Endometrial microvascular endothelial cells (primary cell): Measurements from ENCODE around the gene BLNK. TPM values are rescaled to one million over a fixed set of nuclear protein-coding genes. Genes with fewer than 3 reads are reported as not detected.
"Not testable (repeated sequence)": the region's sequence is repeated elsewhere in the genome, so short reads cannot be mapped to it uniquely, and the experiment has no call there.

Source experiments
- in situ Hi-C: cut with HindIII; loops from 2 replicates; pipeline ENCODE4 v1.10.0; 2017; ENCODE audit warnings: low sequenced_read_pairs, low pct_unique_long_range_greater_than_20kb; ENCODE audit errors: inconsistent ontology term
- total RNA-seq: library from RNA; depleted of rRNA; stranded (reverse); fragments of >200 nt; gene quantifications from one replicate; pipeline ENCODE4 v1.2.3, GENCODE V29; 2015; ENCODE audit errors: inconsistent ontology term

Gene BLNK
- not detected for total RNA-seq

DNA sequence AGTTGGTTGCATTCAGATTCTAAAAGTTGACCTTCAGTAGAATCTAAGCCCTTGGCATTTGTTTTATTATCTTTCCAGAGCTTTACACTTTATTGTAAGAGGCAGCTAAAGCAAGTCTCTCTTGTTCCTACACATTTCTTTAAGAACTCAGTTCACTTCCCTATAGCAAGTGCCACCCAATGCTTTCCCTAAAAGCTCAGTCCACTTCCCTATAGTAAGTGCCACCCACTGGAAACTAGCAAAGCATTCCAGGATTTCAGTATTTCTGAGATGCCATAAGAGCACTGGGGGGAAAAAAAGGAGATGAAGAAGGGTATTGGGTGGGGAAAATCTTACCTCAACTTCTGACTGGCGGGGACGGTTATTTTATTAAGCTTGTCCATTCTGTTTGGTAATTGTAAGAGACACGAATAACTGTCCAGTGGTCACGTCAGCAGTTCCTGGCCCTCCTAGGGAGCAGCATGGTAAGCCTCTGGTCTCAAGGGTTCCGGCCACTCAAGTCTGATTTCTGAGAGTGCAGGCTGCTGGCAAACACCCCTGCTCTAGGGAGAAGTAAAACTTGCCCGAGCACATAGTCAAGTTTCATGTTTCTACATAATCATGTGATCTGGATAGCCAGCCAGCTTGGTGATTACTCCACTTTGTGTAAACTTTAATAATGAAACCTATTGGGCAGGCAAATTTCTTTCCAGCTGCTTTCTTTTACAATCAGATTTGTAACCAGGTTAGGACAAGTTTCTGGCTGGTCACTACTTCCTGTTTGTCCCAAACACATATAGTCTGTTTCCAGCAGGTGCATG is at the start of gene BLNK:
Gene BLNK, minus strand, starts transcription at position 554 of the 800 bp plus-strand sequence. Its CDS starts 171 bp downstream, at position 383.
- in situ Hi-C loops = no loop called here

DNA sequence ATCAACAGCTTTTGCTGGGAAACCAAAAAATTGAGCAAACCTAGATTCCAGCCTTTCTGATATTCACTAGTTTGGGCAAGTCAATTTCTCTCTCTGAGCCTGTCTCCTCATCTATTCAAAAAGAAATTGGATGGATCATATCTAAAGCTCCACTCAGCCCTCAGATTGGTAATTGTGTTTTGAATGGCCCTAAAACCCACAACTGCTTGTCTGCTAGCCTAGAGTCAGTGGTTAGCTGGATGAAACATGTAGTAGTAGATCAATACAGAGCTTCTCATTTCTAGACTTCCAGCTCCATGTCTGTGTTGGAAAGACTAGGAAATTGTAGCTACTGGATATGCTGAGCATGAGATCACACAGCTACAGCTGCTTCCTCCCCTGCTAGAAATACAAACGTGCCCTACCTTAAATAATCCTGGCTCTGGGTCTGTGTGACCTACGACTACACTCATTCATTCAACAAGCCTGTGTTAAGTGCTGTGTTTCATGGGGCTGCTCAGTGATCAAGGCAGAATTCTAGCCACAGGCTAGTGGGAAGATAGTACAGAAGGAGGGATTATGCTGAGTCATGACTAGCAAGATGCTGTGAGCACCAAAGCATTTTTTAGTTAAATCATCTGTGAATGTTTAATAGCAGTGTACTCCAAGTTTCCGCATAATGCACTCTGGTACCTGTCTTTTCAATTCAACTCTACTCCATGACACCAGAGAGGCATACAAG is 48.5 kb upstream of the BLNK start:
- in situ Hi-C loops = no loop called here

DNA sequence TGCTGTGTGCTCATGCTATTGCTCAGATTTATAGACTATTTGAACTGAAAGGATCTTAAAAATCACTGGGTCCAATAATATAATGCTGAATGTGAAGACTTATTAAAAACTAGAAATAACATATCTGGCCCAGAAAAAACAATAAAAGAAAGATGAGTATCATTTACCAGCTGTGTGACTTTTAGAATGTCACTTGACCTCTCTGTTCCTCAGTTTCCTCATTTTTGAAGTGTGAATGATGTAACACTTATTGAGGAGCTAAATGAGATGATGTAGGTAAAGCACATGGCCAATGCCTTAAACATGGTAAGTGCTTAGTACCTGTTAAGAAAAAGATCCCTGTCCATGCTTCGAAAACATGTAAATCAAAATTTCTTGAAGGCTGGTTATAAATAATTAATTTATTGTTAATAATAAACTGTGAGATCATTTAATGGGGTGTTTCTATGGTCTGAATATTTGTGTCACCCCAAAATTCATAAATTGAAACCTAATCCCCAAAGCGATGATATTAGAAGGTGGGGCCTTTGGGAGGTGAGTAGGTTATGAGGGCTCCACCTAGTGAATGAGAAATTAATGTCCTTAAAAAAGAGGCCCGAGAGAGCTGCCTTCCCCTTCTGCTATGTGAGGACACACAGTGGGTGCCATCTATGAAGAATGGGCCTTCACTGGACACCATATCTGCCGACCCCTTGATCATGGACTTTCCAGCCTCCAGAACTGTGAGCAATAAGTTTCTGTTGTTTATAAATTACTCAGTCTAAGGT is 45.9 kb upstream of the BLNK start:
- in situ Hi-C loops = no loop called here

DNA sequence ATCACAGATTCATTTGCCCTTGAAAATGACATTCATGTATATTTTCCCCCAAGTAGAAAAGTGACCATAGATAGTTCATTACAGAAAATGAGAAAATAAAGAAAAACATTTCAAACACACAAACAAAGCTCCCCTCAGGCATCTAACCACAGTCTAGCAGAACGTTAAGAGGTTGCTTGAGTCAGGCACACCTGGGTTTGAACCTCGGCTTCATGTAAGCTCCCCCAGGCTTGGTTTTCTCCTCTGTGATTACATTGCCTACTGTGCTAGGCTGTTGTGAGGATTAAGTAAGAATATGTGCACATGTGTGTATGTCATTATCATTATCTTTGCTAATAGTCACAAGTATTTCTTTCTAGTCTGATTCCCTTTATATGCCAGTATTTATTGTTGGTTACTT is 42.0 kb upstream of the BLNK start:
- in situ Hi-C loops = no loop called here

DNA sequence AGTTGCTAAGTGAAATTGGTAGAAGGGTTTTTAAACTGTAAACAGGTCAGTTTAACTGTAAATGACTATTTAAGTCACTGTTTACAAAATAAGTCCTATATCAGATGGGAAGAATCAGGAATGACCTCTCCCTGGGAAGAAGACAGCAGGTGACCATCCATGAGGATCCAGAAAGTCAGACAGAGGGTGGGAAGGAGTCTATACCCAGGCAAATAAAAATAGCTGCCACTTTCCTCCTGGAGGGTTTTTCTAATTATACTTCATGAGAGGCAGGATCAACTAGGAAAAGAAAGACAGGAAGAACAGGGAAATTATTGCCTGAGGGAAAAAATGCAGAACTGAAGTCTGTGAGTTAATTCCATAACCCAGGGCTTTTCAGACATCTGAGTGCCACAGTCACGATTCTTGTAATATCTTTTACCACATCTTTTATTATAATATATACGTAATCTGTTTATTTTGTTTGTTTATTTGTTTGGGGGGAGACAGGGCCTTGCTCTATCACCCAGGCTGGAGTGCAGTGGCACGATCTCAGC is 39.9 kb upstream of the BLNK start:
- in situ Hi-C loops = no loop called here

DNA sequence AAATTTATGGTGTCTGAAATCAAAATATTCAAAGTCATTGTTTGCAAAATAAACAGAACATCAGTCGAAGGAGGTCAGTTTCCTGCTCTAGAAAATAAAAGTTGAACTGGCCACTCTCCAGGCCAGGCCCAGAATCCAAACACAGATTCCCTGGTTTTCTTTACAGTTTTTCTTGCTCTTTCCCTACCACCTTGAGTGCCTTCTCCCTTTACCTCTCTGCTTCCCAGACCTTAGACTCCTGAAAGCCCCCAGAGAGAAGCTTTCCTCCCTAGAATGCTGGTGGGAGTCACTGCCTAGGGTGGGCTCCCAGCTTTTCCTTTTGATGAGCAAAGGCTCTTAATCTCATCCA is 38.9 kb upstream of the BLNK start:
- in situ Hi-C loops = no loop called here

DNA sequence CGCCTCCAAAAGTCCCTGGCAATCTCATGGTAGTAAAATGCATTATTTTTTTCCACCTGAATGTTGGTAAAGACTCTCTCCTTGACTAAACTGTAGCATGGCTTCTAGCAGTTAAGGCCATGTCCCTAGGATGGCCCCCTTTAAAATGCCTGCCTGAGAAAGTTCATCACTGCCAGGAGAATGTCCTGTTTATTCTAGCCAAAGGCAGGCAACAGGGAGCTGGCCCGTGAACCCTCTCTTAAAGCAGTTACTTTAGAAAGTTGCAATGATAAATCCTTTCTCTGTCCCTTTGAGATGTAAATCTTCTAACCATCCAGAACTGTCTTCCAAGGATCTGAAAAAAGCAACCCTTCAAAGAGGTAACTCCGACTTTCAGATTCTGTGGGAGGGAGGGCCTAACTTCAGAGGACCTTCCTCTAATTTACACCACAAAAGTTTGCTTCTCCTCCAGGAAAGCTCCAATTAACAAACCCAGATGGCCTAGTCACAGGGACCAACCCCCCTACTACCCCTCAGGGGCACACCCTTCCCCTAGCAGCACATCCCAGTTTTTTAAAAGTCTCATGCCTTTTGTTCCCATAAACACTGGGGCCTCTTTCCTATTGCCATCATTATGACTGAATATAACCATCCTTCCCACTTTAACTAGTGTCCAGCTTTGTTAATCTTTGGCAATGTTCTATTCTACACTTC is 38.4 kb upstream of the BLNK start:
- in situ Hi-C loops = no loop called here

DNA sequence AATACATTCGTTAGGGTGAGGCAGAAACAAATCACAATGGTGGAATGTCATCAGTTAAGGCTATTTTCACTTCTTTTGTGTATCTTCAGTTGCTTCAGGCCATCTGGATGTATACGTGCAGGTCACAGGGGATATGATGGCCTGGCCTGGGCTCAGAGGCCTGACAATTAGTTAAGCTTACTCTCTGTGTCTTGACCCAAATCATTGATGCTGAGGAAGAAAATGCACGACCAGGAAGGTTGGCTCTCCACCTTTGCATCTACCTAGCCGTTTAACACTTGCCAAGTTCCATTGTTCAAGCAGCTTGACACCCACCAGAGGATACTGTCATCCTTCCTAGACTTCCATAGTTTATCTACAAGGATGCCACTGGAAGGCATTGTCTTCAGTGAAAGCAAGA is 37.5 kb upstream of the BLNK start:
- in situ Hi-C loops = not testable (repeated sequence)

DNA sequence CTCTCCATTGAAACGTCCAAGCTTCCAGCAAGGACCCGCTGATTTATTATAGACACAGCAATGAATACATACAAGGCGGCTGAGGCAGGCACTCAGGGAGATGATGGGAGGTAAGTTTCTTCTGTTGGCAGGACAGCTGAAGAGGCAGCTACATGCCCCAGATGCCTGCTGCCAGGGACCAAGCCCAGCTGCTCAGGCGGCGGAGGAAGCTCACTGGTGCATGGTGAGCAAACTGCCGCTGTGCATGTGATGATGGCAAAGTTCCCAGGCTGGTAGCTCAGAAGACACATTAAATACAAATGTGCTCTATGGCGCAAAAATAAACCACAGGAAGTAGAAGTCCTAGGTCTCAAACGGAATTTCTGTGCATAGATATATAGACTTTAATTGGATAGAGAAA is 35.1 kb upstream of the BLNK start:
- in situ Hi-C loops = no loop called here

DNA sequence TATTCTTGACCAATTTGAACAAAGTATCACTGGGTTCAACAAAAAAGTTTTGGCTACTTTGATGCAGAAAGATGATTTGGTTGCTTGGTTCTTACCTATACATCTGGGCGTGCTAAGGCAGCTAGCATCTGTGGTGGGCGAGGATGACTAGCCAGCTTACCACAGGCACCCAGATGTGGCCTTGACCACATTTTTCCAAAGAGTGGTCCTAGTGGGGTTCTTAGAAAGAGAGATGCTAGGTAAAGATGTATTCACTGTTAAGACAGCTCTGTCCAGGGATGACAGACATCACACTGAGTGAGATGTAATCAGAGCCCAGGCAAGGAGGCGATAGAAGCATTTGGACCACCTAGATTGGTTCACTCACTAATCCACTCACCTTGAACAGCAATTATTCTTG is 33.6 kb upstream of the BLNK start:
- in situ Hi-C loops = no loop called here

DNA sequence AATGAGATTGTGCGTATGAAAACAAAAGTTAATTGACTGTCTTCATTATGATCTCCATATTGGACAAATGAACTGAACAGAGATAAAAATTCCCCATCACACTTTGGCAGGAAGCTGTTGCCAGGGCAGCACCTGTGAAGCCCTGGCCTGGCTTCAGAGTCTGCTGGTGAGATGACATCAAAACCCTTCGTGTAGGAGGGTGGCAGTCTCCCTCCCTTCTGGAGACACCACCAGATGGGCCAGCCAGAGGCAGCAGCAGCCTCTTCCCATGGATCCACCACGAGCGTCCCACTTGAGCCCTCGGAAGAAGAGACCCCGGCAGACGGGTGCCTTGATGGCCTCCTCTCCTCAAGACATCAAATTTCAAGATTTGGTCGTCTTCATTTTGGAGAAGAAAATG is 32.9 kb upstream of the BLNK start, which contains the start of gene DNTT:
Gene DNTT, plus strand, starts transcription at position 205 of the 400 bp plus-strand sequence. Its CDS starts 64 bp downstream, at position 269.
- in situ Hi-C loops = no loop called here

DNA sequence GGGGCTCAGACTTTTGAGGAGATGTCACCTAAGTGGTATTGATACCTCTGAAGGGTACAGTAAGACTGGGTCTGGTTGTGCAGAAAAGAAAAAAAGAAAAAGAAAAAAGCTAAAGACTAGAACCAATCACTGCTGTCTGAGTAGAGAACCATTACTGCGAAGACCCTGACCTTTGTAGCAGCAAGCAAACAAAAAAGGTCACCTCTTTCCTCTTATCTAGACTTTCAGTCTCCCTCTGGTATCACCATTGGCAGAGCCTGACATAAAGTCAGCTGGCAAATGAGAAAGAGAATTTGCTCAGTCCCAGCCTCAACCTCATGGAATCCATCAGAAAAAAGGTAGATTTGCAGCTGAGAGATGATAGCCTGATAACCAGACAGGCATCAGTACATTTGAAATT is 30.2 kb upstream of the BLNK start:
- in situ Hi-C loops = no loop called here

DNA sequence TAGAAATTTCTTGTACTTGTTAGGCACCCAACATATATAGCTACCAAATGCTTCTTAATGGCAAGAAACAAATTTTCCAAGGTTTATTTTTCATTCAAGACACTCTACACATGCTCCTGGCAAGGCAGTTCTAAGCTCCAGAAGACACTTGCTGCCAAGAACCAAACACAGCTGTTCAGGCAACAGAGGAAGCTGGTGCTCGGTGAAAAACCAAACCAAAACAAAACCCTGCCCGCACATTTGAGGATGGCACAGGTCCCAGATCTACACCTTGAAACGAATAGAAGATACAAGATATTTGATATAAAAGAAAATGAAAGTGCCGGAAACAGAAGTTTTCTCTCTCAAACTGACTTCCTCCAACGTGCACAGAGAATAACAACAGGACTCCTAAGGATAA is 28.0 kb upstream of the BLNK start:
- in situ Hi-C loops = no loop called here

DNA sequence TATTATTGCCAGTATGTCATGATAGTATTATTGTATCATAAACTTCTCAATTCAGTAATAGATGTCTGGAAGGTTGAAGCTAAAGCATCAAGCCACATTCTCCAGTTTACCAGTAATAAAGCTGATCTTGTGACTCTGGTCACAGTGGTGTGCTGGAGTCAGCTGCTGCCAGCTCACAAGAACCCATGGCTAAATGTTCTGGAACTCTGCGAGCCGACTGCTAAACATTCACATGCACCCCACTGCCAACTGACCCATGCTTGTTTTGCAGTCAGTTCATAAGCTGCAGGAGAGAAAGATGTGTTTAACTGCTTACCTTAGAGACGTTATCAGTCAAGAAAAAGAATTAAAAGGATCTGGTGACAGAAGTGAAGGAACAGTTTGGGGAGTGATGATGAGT is 27.0 kb upstream of the BLNK start:
- in situ Hi-C loops = no loop called here

DNA sequence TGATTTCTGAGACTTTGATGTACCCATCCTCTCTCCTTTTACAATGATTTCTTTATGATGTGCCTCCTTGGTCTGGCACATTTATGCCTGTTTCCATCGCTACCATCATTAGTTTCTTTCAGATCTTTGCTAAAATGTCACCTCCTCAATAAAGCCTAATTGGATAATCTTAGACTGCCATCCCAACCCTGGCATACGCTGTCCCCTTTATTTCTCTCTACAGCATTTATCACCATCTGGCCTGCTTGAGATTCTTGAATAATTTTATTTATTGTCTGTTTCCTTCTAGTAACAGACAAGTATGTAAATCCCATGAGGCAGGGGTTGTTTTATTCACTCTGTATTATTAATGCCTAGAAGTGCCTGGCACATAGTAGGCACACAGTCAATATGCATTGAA is 26.1 kb upstream of the BLNK start:
- in situ Hi-C loops = no loop called here

DNA sequence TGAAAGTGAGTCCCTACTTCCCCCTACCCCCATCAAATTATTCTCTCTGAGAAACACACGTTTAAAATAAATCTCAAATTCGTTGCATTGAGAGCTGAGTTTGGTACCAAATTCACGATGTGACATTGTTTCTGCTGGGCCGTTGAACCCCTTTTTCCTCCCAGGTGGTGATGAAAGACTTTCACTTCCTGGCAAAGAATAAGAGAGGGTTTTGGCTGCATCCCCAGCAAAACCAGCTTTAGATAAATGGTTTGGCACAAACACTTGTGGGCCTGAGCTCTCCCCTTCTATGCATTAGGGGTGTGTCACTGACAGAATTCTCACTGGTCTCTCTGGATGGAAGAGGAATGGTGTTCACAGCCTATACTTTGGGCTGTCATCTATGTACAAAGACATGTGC is 24.1 kb upstream of the BLNK start:
- in situ Hi-C loops = no loop called here

DNA sequence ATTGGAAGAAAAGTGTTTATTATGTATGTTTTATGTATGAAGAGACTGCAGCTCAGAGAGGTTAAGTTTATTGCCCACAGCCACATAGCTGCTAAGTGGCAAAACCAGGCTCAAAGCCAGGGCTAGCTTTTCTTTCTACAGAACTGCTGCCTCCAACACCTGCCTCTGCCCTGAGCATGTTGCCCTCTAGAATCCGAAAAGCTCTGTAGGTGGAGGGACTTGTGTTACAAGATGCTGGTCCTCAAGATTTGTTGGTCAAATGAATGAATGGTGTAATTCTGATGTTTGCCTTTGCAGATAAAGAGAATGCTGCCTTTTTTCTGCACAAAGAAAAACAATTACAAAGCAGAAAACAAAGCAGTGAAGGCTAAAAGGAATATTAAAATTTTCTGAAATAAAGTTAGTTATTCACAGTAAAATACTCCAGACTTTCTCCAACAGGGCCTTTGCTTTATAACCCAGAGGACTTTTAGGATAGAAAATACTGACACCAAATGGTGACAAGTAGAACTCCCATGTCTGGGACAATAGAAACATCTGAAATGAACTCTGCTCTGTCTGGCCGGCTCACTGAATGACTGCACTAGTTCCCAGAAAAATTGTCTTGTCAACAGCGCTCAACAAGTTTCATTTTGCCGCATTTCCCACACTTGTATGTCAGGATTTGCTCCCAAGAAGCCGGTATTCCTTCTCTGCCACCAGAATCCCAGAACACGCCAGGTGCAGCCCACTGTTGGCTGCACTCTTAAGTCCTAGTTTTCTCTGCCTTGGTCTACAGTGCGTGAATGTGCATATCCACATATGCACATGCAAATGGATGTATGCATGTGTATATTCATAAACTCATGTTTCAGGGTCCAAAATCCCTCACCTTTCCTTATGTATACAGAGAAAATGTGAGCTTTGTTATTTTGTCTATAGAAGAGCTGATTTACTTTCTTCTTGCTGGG is 21.9 kb upstream of the BLNK start:
- in situ Hi-C loops = no loop called here
